Measurements from ENCODE around the gene CD5L.

Gene CD5L

DNA sequence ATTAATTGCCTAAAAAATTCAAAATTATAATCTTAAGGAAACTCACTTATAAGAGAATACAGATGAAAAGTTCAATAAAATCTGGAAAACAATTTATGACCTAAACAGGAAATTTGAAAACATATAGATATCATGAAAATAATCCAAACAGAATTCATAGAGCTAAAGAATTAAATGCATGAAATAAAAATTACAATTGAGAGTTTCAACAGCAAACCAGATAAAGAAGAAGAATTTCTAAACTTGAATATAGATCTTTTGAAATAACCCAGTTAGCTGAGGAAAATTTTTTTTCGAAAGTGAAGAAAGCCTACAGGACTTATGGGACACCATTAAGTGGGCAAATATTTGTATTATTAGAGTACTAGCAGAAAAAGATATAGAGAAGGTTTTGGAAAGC lies 28.3 kb downstream of the CD5L start:
- DNase-seq (ENCODE audit: low read depth, low spot score), result no peak

DNA sequence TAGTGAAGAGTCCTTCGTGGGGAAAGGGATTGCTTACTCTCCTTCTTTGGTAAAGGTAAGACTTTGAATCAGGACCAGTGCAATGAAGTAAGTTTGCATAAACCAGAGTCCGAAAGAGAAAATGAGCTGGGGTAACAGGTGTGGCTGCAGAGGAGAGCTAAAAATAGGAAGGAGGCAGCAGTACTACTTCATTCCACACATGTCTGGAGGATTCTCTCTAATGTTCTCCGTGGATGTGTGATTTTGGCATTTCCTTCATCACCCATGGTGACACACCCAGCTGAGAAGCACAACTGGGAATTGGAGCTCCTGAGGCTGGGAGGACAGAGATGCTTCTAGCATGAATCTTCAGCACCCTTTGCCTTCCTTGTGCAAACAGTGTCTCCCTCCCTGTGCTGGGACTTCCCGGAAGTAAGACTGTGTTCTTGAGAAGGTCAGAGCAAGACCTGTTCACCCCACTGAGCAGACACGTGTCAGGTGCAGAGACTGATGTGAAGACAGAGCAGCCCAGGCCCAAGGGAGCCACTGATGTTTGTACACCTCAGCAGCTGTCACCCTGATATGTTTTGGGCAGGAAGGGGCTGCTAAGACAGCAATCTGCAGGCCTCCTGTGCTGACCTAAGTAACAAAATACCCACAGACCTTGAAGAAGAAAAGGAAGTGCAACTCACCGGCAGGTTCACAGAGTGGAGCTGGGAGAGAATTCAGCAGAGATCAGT lies 35.0 kb downstream of the CD5L start:
- no peak for DNase-seq (ENCODE audit: low read depth, low spot score)

DNA sequence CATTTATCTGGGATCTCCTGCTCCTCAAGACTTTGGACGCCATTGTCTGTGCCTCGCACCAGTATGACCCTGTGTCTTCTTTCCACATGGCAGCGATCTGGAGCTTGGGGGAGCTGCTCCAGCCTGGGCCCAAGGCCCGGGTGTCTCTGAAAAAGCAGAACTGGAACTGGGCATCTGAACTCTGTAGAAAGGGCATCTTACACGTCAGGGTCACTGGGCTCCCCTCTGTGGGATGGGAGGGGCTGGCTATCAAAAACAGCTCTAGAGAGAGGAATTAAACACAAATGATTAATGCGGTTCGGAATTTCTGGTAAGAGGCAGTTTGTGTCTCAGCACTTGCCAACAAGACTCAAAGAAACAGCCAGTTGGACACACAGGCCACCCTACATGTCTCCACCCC lies 37.8 kb downstream of the CD5L start:
- no peak for DNase-seq (ENCODE audit: low read depth, low spot score)

DNA sequence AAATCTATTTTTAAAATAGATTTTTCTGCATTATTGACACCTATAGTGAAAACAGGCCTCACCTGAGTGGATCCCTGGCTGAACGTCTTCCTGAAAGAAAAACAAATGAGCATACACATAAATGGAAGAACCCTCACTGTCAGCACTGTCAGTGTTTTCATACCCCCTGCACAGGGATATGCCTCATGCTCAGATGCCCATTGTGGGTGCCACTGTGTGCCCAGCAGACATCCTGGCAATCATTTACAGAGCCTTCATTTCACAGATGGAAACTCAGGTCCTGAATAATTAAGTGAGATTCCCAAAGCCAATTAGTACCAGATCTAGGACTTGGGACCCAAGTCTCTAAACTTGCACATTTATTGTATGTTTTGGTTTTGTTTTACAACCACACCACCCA lies 41.6 kb downstream of the CD5L start:
- DNase-seq (ENCODE audit: low read depth, low spot score), result no peak

DNA sequence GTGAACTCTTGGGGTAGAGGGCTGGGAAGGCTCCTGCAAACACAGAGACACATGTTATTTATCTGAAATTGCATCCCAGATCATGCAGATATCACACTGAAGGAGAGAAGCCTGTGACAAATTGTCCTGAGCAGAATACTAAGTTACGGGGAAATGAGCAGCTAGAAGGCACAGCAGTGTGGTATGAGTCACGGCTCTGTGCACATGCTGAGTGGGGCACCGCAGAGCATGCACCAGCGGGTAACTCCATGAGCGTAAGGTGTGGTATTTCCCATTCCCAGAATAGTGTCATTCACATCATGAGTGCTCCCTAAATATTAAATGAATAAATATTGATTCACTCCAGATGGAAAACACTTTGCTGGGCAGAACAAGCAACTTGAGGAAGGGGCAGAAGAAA lies 43.4 kb downstream of the CD5L start:
- DNase-seq (ENCODE audit: low read depth, low spot score), result no peak

DNA sequence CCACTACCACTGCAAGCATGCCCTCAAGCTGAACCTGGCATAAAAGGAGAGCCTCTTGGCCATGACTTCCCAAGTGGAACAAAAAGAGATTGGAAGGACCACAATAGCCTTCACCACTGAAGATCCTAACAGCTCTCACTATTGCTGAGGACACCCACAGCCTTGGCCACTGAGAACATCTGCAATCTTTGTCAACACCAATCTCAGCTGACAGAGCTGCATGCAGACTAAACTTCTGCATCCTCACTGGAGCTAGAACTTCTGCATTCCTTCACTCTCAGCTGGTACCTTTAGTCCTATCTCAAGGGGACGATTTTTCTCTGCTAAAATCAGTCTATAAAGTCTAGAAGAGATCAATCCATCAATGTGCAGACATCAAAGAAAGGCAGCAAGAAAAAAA lies 56.4 kb downstream of the CD5L start:
- DNase-seq (ENCODE audit: low read depth, low spot score), result no peak

DNA sequence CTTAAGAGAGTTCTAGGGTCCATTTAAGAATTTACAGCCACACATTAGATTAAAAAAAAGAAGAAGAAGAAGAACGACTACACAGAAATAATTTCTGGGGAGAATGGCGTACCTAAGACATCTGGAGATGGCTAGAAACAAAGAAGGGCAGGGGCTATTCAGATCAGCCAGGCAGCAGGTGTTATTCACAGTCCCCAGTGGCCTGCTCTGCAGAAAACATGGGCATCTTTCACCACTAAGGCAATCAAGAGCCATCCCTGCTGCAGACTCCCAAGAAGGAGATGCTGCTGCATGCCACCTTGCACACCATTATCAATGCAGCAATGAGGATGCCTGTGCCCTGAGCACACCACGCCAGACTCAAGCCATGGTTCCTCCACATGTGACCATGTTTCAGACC lies 56.8 kb downstream of the CD5L start:
- DNase-seq (ENCODE audit: low read depth, low spot score), result no peak

DNA sequence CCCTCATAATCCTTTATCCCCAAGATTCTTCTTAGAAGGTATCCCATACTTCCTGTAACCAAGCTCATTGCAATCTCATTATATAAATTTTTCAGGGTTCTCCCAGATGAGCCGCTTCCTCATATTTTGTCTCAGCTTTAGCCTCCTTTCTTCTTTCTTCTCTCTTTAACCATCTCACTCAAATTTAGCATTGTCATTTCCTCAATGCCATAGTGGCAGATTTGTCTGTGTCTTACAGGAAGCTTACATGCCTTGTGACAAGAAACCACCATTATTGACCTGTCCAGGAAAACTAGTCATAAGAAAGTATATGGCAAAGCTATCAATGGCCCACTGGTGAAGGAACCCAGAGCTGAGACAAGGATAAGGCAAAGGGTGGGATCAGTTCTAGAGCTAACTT lies 58.7 kb downstream of the CD5L start:
- DNase-seq (ENCODE audit: low read depth, low spot score), result no peak

DNA sequence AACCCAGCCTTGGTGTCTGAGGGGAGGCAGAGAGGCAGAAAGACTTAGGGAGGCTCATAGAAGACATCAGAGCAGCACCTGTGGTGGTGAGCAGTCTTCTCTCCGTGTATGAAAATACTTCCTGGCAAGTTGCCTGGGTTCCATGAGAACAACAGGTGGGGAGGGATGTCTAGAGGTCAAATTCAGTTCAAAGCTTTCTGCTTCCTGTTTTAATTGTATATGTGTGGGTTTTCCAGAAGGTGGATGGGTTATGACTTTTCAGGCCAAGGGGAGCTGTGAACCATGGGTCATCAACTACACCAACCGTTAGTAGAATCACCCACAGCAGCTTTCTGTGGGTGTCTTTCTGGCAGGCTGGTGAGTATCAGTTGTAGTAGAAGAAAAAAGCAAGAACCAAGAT lies 60.6 kb downstream of the CD5L start:
- DNase-seq (ENCODE audit: low read depth, low spot score), result no peak
